GM20000 (cell line): ENCODE results near the gene LYPD8.

Experiments
- DNase-seq: peaks from one replicate; pipeline ENCODE4 v3.0.0; 2012; ENCODE audit warnings: low spot score
- CTCF ChIP-seq: IDR thresholded peaks from 2 replicates; pipeline ENCODE4 v1.5.1; 2012; ENCODE audit warnings: mild to moderate bottlenecking, control low read depth; ENCODE audit errors: extremely low read depth, missing control alignments

Gene LYPD8

GRCh38 chr1:248782416-248783141 lies 27.0 kb upstream of the LYPD8 start:
- DNase-seq: no peak
- TF ChIP-seq CTCF: no peak

GRCh38 chr1:248779350-248779749 lies 23.8 kb upstream of the LYPD8 start:
- no peak for DNase-seq
- no peak for TF ChIP-seq CTCF

GRCh38 chr1:248778906-248779305 lies 23.3 kb upstream of the LYPD8 start:
- DNase-seq: no peak
- no peak for TF ChIP-seq CTCF

GRCh38 chr1:248776991-248777390 lies 21.4 kb upstream of the LYPD8 start:
- no peak for TF ChIP-seq CTCF
- no peak for DNase-seq

GRCh38 chr1:248775441-248775840 lies 19.9 kb upstream of the LYPD8 start:
- DNase-seq: no peak
- TF ChIP-seq CTCF: no peak

- no peak for TF ChIP-seq CTCF
Observed at GRCh38 chr1:248759644-248760043, 4.1 kb upstream of the LYPD8 start.

GRCh38 chr1:248758352-248758751 lies 2.8 kb upstream of the LYPD8 start:
- TF ChIP-seq CTCF: no peak
- no peak for DNase-seq

More at GRCh38 chr1:248759644-248760043, 4.1 kb upstream of the LYPD8 start:
- no peak for DNase-seq
